ENCODE measurements around the gene FAM161B. TPM values are rescaled to one million over a fixed set of nuclear protein-coding genes. Genes with fewer than 3 reads are reported as not detected.

The FAM161B gene, protein sequence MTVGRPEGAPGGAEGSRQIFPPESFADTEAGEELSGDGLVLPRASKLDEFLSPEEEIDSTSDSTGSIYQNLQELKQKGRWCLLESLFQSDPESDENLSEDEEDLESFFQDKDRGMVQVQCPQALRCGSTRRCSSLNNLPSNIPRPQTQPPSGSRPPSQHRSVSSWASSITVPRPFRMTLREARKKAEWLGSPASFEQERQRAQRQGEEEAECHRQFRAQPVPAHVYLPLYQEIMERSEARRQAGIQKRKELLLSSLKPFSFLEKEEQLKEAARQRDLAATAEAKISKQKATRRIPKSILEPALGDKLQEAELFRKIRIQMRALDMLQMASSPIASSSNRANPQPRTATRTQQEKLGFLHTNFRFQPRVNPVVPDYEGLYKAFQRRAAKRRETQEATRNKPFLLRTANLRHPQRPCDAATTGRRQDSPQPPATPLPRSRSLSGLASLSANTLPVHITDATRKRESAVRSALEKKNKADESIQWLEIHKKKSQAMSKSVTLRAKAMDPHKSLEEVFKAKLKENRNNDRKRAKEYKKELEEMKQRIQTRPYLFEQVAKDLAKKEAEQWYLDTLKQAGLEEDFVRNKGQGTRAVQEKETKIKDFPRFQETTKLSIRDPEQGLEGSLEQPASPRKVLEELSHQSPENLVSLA
- 2.3 and 2.9 TPM in 2 replicates for total RNA-seq

GRCh38 chr14:73949752-73950734 lies at the start of gene FAM161B, which contains the start of gene COQ6:
TSS of gene FAM161B (minus strand) at chr14:73950094. CDS start at chr14:73950026, 68 bp downstream.
TSS of gene COQ6 (plus strand) at chr14:73950302. CDS start at chr14:73950333, 31 bp downstream.

GRCh38 chr14:73886449-73887317 lies 63.2 kb downstream of the FAM161B start, which contains the start of gene ZNF410:
TSS of gene ZNF410 (plus strand) at chr14:73886859. CDS start at chr14:73892176, 5,317 bp downstream.

Small RNAs within 50 kb of the gene (small RNA-seq; reads per million reads assigned to genes)
- gene RF00019, result not detected

Other genes with a start within 250 kb of the FAM161B start
- 47.0 and 51.9 TPM in 2 replicates for gene PNMA1, start 235.7 kb downstream of the FAM161B start, total RNA-seq
- 3.5 and 4.5 TPM in 2 replicates for gene PTGR2, start 98.3 kb downstream of the FAM161B start, total RNA-seq
- 55.1 and 60.7 TPM in 2 replicates for gene ZNF410, start 63.2 kb downstream of the FAM161B start, total RNA-seq
- gene COQ6, start 208 bp upstream of the FAM161B start, total RNA-seq, result 13.2 and 17.3 TPM in 2 replicates
- gene ENTPD5, start 69.2 kb upstream of the FAM161B start, total RNA-seq, result 14.5 and 15.4 TPM in 2 replicates
- gene BBOF1, start 69.3 kb upstream of the FAM161B start, total RNA-seq, result 2.7 and 3.2 TPM in 2 replicates
- gene ALDH6A1, start 134.4 kb upstream of the FAM161B start, total RNA-seq, result 23.1 and 25.0 TPM in 2 replicates
- 10.8 and 11.1 TPM in 2 replicates for gene LIN52, start 134.9 kb upstream of the FAM161B start, total RNA-seq

All from thoracic aorta endothelial cell (primary cell).